HG03159 (cell line): ENCODE results near the gene PHYHIPL.

Experiments used
- ATAC-seq: cut with Tn5 transposase; IDR thresholded peaks from one replicate; pipeline ENCODE4 v1.9.1; 2021; ENCODE audit warnings: mild to moderate bottlenecking, moderate library complexity; ENCODE audit not compliant: unreplicated experiment

PHYHIPL gene

GRCh38 chr10:59287587-59288255, 111.3 kb downstream of the PHYHIPL start:
- no peak for ATAC-seq

DNA sequence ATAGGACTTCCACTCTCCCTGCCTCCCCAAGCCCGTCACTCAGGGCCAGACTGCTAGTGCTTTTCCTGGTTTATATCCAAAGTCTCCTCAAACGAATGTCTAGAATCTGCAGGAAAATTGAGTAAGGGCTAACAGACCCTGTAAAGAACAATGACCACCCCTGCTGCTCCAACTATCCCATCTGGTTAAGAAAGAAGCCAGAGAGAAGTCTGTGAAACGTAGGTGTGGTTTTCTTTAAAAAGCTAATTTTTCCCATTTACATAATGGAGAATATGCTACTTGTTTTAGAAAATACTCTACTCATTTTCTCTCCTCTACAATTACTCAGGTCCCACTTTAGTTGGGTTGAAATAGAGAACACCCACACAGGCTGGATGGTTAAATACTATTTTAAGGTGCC, 113.4 kb downstream of the PHYHIPL start:
- no peak for ATAC-seq

GRCh38 chr10:59290448-59290847, 114.0 kb downstream of the PHYHIPL start:
- ATAC-seq = no peak
